SU-DHL-6 (cell line): Measurements from ENCODE around the gene SIRPA.

Source experiments
- H2AFZ ChIP-seq: fragments of 200-600 bp; sonication (generic); 2 replicates; pipeline ENCODE4 v1.6.1; 2014; ENCODE audit warnings: low read depth, mild to moderate bottlenecking, moderate library complexity, mixed read lengths, antibody characterized with exemption, low read length; ENCODE audit not compliant: severe bottlenecking
- H3F3A ChIP-seq: fragments of 200-600 bp; shearing (Covaris generic); 2 replicates; pipeline ENCODE4 v1.6.0; 2016; ENCODE audit warnings: antibody characterized with exemption, mild to moderate bottlenecking; ENCODE audit not compliant: insufficient read depth
- H3K27ac ChIP-seq: fragments of 200-600 bp; sonication (generic); 2 replicates; pipeline ENCODE4 v1.5.1; 2016; ENCODE audit warnings: low read depth, mild to moderate bottlenecking, low read length, moderate library complexity, mixed read lengths
- H3K27me3 ChIP-seq: fragments of 200-600 bp; sonication (generic), shearing (Covaris generic); 2 replicates; pipeline ENCODE4 v1.6.0; 2014; ENCODE audit warnings: mild to moderate bottlenecking, low read length
- H3K36me3 ChIP-seq: fragments of 200-600 bp; sonication (generic); 2 replicates; pipeline ENCODE4 v1.6.1; 2014; ENCODE audit warnings: mild to moderate bottlenecking, low read length, mixed read lengths
- H3K4me2 ChIP-seq: fragments of 300-600, 200-600 bp; shearing (Covaris generic), sonication (generic); 2 replicates; pipeline ENCODE4 v1.6.0; 2014; ENCODE audit warnings: low read length, low read depth, mild to moderate bottlenecking; ENCODE audit not compliant: poor library complexity, severe bottlenecking
- H3K4me3 ChIP-seq: fragments of 200-600 bp; sonication (generic); 2 replicates; pipeline ENCODE4 v1.5.1; 2014; ENCODE audit warnings: antibody characterized with exemption, low read length, mild to moderate bottlenecking, mixed read lengths; ENCODE audit not compliant: insufficient read depth, poor library complexity, severe bottlenecking
- H3K79me2 ChIP-seq: fragments of 200-600 bp; sonication (generic); 2 replicates; pipeline ENCODE4 v1.6.1; 2014; ENCODE audit warnings: mild to moderate bottlenecking, low read length, moderate library complexity; ENCODE audit not compliant: insufficient read depth
- H3K9ac ChIP-seq: fragments of 200-600 bp; sonication (generic); 2 replicates; pipeline ENCODE4 v1.7.0; 2014; ENCODE audit warnings: mild to moderate bottlenecking, low read length
- H3K9me2 ChIP-seq: fragments of 200-600 bp; sonication (generic); replicated peaks from 2 replicates; pipeline ENCODE4 v1.6.1; 2014; ENCODE audit warnings: low read length; ENCODE audit not compliant: insufficient read depth
- H3K9me3 ChIP-seq: fragments of 200-600 bp; sonication (generic); 2 replicates; pipeline ENCODE4 v1.6.1; 2014; ENCODE audit warnings: low read length, mixed read lengths; ENCODE audit not compliant: insufficient read depth
- H4K20me1 ChIP-seq: fragments of 200-600 bp; sonication (generic); 2 replicates; pipeline ENCODE4 v1.6.1; 2014; ENCODE audit warnings: low read depth, mild to moderate bottlenecking, antibody characterized with exemption, low read length, moderate library complexity, mixed read lengths
- CTCF ChIP-seq: fragments of 200-600 bp; sonication (generic); IDR thresholded peaks from one replicate; pipeline ENCODE4 v1.5.1; 2017; ENCODE audit warnings: antibody characterized with exemption, mild to moderate bottlenecking, low read length, moderate library complexity; ENCODE audit not compliant: insufficient read depth, poor library complexity, severe bottlenecking
- EZH2phosphoT487 ChIP-seq: fragments of 200-600 bp; sonication (generic), shearing (Covaris generic); conservative IDR thresholded peaks from 2 replicates; pipeline ENCODE4 v1.6.1; 2018; ENCODE audit warnings: mild to moderate bottlenecking, antibody characterized with exemption, low read length, moderate library complexity, mixed read lengths

Gene SIRPA

GRCh38 chr20:1861347-1861976 lies 33.7 kb upstream of the SIRPA start:
- Histone ChIP-seq H3K27ac (no peak overlapping the region), H4K20me1 (no peaks in the 10 kb centered on the region), H2AFZ (no peak overlapping the region), H3K4me2 (no peak overlapping the region), H3K9me3 (no peaks in the 10 kb centered on the region), H3K27me3 (no peaks in the 10 kb centered on the region), H3K36me3 (no peaks in the 10 kb centered on the region), H3K4me3 (no peak overlapping the region), H3K9me2 (no peaks in the 10 kb centered on the region), H3K9ac (no peak overlapping the region), H3K79me2 (no peaks in the 10 kb centered on the region), H3F3A (no peaks in the 10 kb centered on the region)
- TF ChIP-seq EZH2phosphoT487: no peak
- TF ChIP-seq CTCF: no peak

GRCh38 chr20:1861996-1862662 lies 33.1 kb upstream of the SIRPA start:
- H3K36me3 ChIP-seq: no peaks in the 10 kb centered on the region
- H3K4me2 ChIP-seq: no peak overlapping the region
- no peak overlapping the region for H2AFZ ChIP-seq
- no peak overlapping the region for H3K4me3 ChIP-seq
- H3K27me3 ChIP-seq: no peaks in the 10 kb centered on the region
- no peaks in the 10 kb centered on the region for H3K79me2 ChIP-seq
- no peak for TF ChIP-seq EZH2phosphoT487
- H3F3A ChIP-seq: no peaks in the 10 kb centered on the region
- H3K9me3 ChIP-seq: no peaks in the 10 kb centered on the region
- no peak overlapping the region for H3K9ac ChIP-seq
- no peaks in the 10 kb centered on the region for H4K20me1 ChIP-seq
- H3K9me2 ChIP-seq: no peaks in the 10 kb centered on the region
- H3K27ac ChIP-seq: no peak overlapping the region

GRCh38 chr20:1862663-1863053 lies 32.5 kb upstream of the SIRPA start:
- Histone ChIP-seq H2AFZ (no peak overlapping the region), H3K27ac (no peak overlapping the region), H3K4me3 (no peak overlapping the region), H4K20me1 (no peaks in the 10 kb centered on the region), H3K9me3 (no peaks in the 10 kb centered on the region), H3K36me3 (no peaks in the 10 kb centered on the region), H3K9me2 (no peaks in the 10 kb centered on the region), H3K27me3 (no peaks in the 10 kb centered on the region), H3F3A (no peaks in the 10 kb centered on the region), H3K4me2 (no peak overlapping the region), H3K9ac (no peak overlapping the region), H3K79me2 (no peaks in the 10 kb centered on the region)
- TF ChIP-seq EZH2phosphoT487 (no peak), CTCF (no peak)

GRCh38 chr20:1863296-1863695 lies 31.9 kb upstream of the SIRPA start:
- H3K36me3 ChIP-seq: no peaks in the 10 kb centered on the region
- H3K9me2 ChIP-seq: no peaks in the 10 kb centered on the region
- H3F3A ChIP-seq: no peaks in the 10 kb centered on the region
- H2AFZ ChIP-seq: no peak overlapping the region
- TF ChIP-seq EZH2phosphoT487: no peak
- no peak for TF ChIP-seq CTCF
- no peak overlapping the region for H3K9ac ChIP-seq
- no peaks in the 10 kb centered on the region for H4K20me1 ChIP-seq
- no peaks in the 10 kb centered on the region for H3K9me3 ChIP-seq
- no peak overlapping the region for H3K4me2 ChIP-seq
- no peaks in the 10 kb centered on the region for H3K27me3 ChIP-seq
- H3K27ac ChIP-seq: no peak overlapping the region
- no peak overlapping the region for H3K4me3 ChIP-seq
- no peaks in the 10 kb centered on the region for H3K79me2 ChIP-seq
